ENCODE results near the gene GALM. TPM values are rescaled to one million over a fixed set of nuclear protein-coding genes. Genes with fewer than 3 reads are reported as not detected.

Gene GALM
- total and polyA plus RNA-seq, 12 donors = 40.0 to 351 (median 151) TPM

DNA sequence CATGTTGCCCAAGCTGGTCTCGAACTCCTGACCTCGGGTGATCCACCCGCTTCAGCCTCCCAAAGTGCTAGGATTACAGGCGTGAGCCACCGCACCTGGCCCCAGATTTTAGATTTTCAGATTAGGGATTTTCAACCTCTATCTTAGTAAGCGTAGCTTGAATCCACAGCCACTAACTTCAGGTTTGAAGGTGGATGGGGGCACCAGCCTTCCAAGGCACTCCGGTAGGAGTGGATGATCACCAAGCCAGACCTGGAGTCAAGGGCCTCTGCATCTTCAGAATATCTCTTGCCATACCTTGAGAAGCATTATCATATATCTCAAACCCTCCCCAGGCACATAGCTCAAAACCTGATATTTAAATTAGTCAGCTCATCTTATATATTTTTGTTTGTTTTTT is 17.9 kb downstream of the GALM start:
- WGBS, 4 donors = 95 to 99% (median 96%) methylated on average over 7 of the region's 7 CpGs
- peak in 1 of 7 donors; percentile 7 for DNase-seq
- Histone ChIP-seq H3K4me3 (no peak overlapping the region), H3K4me1 (replicated peaks in 1 of 2) (peaks cover 18 to 23% of the 10 kb centered on the region in 2 donors), H3K9me3 (replicated peaks in 1 of 3) (no peaks in the 10 kb centered on the region), H3K27ac (no peak overlapping the region), H3K36me3 (replicated peaks in 1 of 2) (peaks cover 0 to 75% of the 10 kb centered on the region in 2 donors), H3K27me3 (no peaks in the 10 kb centered on the region)
- intact Hi-C loops (cut with DNase I) = no loop called here
- TF ChIP-seq POLR2A (IDR thresholded peaks at IDR 0.05) = no peak
- TF ChIP-seq, protein P1, sequence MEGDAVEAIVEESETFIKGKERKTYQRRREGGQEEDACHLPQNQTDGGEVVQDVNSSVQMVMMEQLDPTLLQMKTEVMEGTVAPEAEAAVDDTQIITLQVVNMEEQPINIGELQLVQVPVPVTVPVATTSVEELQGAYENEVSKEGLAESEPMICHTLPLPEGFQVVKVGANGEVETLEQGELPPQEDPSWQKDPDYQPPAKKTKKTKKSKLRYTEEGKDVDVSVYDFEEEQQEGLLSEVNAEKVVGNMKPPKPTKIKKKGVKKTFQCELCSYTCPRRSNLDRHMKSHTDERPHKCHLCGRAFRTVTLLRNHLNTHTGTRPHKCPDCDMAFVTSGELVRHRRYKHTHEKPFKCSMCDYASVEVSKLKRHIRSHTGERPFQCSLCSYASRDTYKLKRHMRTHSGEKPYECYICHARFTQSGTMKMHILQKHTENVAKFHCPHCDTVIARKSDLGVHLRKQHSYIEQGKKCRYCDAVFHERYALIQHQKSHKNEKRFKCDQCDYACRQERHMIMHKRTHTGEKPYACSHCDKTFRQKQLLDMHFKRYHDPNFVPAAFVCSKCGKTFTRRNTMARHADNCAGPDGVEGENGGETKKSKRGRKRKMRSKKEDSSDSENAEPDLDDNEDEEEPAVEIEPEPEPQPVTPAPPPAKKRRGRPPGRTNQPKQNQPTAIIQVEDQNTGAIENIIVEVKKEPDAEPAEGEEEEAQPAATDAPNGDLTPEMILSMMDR (IDR thresholded peaks at IDR 0.05) = no peak

DNA sequence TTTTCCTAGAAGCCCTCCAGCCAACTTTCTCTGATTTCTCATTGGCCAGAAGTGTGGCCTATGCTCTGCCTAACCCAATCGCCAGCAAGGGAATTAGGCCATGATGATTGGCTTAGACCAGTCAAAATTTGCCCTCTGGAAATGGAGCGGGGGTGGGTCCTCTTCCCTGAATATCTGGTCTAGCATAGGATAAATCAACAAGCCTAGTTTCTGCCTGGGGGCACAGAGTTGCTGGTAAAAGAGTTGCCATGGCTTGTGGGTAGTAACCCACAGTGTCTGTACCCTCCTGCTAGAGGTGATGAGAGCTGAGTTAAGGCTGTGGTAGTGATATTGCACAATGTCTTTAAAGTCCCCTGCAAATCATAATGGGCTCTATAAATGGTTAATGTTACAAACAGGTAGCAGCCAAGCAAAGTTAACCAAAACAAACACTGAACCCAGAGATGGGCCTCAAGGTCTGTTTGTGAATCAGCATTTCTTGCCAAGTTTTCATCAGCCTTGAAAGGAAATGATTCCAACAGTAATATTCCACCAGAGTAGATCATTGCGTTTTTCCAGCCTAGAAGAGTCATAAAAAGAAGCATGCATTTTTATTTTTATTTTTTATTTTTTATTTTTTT is 19.3 kb downstream of the GALM start:
- intact Hi-C loops (cut with DNase I) = no loop called here
- H3K36me3 ChIP-seq (replicated peaks in 1 of 2) = peaks cover 0 to 70% of the 10 kb centered on the region in 2 donors
- TF ChIP-seq, protein P1 (IDR thresholded peaks at IDR 0.05) = no peak
- no peak for TF ChIP-seq POLR2A (IDR thresholded peaks at IDR 0.05)
- H3K4me1 ChIP-seq (replicated peaks in 1 of 2) = peaks cover 27 to 30% of the 10 kb centered on the region in 2 donors
- 48 to 60% (median 58%) methylated on average over 3 of the region's 3 CpGs for WGBS, 4 donors
- no peak overlapping the region for H3K4me3 ChIP-seq
- peak overlapping the region; percentile 70 to 85 (median 75) for H3K27ac ChIP-seq
- DNase-seq = peak in 2 of 7 donors; percentile 22 to 30
- H3K9me3 ChIP-seq (replicated peaks in 1 of 3) = no peaks in the 10 kb centered on the region
- H3K27me3 ChIP-seq = no peaks in the 10 kb centered on the region

GRCh38 chr2:38690499-38691420 is 24.8 kb downstream of the GALM start:
- Histone ChIP-seq H3K27me3 (no peaks in the 10 kb centered on the region), H3K4me1 (replicated peaks in 1 of 2) (peaks cover 55 to 60% of the 10 kb centered on the region in 2 donors), H3K4me3 (no peak overlapping the region), H3K27ac (peak overlapping the region; percentile 11 to 77 (median 73)), H3K9me3 (replicated peaks in 1 of 3) (no peaks in the 10 kb centered on the region), H3K36me3 (replicated peaks in 1 of 2) (peaks cover 0 to 24% of the 10 kb centered on the region in 2 donors)
- intact Hi-C loops (cut with DNase I) = no loop called here
- WGBS, 4 donors = 79 to 85% (median 80%) methylated on average over 8 of the region's 8 CpGs
- peak in 5 of 7 donors; percentile 51 to 74 (median 61) for DNase-seq
- TF ChIP-seq POLR2A (IDR thresholded peaks at IDR 0.05) = no peak
- TF ChIP-seq, protein P1 (IDR thresholded peaks at IDR 0.05) = no peak

GRCh38 chr2:38691994-38692393 is 26.1 kb downstream of the GALM start:
- Histone ChIP-seq H3K4me1 (replicated peaks in 1 of 2) (peaks cover 43 to 55% of the 10 kb centered on the region in 2 donors), H3K27me3 (no peaks in the 10 kb centered on the region), H3K4me3 (peak overlapping the region in 1 of 4 donors; percentile 2), H3K27ac (peak overlapping the region; percentile 34 to 69 (median 52)), H3K9me3 (replicated peaks in 1 of 3) (no peaks in the 10 kb centered on the region), H3K36me3 (replicated peaks in 1 of 2) (peaks cover 0 to 24% of the 10 kb centered on the region in 2 donors)
- intact Hi-C loops (cut with DNase I) = no loop called here
- TF ChIP-seq, protein P1 (IDR thresholded peaks at IDR 0.05) = no peak
- TF ChIP-seq POLR2A (IDR thresholded peaks at IDR 0.05) = no peak
- DNase-seq = no peak
- WGBS, 4 donors = 85 to 90% (median 88%) methylated on average over 2 of the region's 2 CpGs

Data from adrenal gland (tissue), 12 donors.